GM19324 (cell line): Measurements from ENCODE around the gene PDE6B.

Experiments used
- ATAC-seq: cut with Tn5 transposase; IDR thresholded peaks from one replicate; pipeline ENCODE4 v1.9.1; 2021; ENCODE audit warnings: mild to moderate bottlenecking, moderate library complexity; ENCODE audit not compliant: unreplicated experiment, low FRiP score

The PDE6B gene

GRCh38 chr4:654871-655463 is 29.6 kb downstream of the PDE6B start:
- no peak for ATAC-seq

GRCh38 chr4:655464-656151 is 30.2 kb downstream of the PDE6B start:
- no peak for ATAC-seq

- ATAC-seq, result no peak
Observed at GRCh38 chr4:656436-657337, 31.3 kb downstream of the PDE6B start.

GRCh38 chr4:657338-657833 is 32.0 kb downstream of the PDE6B start:
- no peak for ATAC-seq

- no peak for ATAC-seq
Observed at GRCh38 chr4:657834-658667, 32.7 kb downstream of the PDE6B start.

- ATAC-seq, result no peak
Observed at GRCh38 chr4:658681-659667, 33.6 kb downstream of the PDE6B start.

GRCh38 chr4:659851-660250 is 34.5 kb downstream of the PDE6B start:
- no peak for ATAC-seq

- no peak for ATAC-seq
Observed at GRCh38 chr4:660401-660800, 35.0 kb downstream of the PDE6B start.

GRCh38 chr4:661231-661630 is 35.9 kb downstream of the PDE6B start:
- ATAC-seq, result no peak

GRCh38 chr4:661881-662761 is 36.7 kb downstream of the PDE6B start:
- ATAC-seq, result no peak

- ATAC-seq, result no peak
Observed at GRCh38 chr4:663046-663437, 37.7 kb downstream of the PDE6B start.

- ATAC-seq, result no peak
Observed at GRCh38 chr4:663438-664428, 38.4 kb downstream of the PDE6B start.

GRCh38 chr4:664713-665231 is 39.4 kb downstream of the PDE6B start:
- ATAC-seq, result no peak

- ATAC-seq, result no peak
Observed at GRCh38 chr4:665381-665750, 40.0 kb downstream of the PDE6B start.

- ATAC-seq, result no peak
Observed at GRCh38 chr4:665751-666435, 40.5 kb downstream of the PDE6B start.

GRCh38 chr4:666436-666810 is 41.0 kb downstream of the PDE6B start:
- ATAC-seq, result no peak
